ENCODE results near the gene CFAP46. TPM values are rescaled to one million over a fixed set of nuclear protein-coding genes. Genes with fewer than 3 reads are reported as not detected.

Gene CFAP46
- total RNA-seq, 3 donors from 2014 or later (not counting 1 experiment from before 2014, with no cell fraction given), result 0.35 TPM; not detected in 2

DNA sequence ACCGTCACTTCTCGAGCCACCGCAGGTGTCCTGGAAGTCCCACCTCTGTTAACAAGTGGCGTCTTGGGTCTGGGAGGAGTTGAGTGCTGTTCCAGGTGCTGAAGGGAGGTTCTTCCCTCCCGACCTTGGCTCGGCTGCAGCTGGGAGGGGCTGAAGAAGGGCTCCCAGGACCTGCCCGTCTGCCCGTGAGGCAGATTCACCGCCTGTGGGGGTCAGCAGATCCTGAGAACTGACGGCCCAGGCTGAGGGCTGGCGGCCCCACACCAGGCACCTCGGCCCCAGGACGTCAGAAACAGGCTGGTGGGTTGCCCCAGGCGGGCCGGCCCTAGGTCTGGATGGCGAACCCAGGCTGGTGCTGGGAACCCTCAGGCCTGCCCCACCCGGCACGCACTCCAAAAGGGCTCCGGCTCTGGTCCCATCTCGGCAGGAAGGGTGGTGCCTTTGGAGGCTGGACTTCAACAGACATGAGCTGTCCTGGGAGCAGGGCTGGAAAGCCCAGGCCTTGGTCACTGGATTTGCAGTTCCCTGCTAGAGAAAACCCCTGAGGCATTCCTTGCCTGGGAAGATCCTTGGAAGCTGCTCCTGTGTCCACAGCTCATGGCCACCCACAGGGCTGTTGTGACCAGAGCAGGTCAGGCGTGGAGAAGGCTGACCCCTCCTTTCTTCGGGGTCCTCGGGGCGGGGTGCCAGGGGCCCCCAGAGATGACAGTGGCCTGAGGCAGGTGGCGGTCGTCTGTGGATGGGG, 42.6 kb upstream of the CFAP46 start:
- no peaks in the 10 kb centered on the region for H3K9me3 Mint-ChIP-seq
- Histone ChIP-seq H3K9me3 (ENCODE audit: control insufficient read depth, insufficient read depth, low read length) (no peaks in the 10 kb centered on the region), H3K4me1 (ENCODE audit: control insufficient read depth, insufficient read depth, low read length) (no peaks in the 10 kb centered on the region), H3K27me3 (ENCODE audit: control insufficient read depth, insufficient read depth, low read length) (no peaks in the 10 kb centered on the region), H3K27ac (ENCODE audit: low read length) (no peak overlapping the region), H3K4me3 (ENCODE audit: low read length) (no peak overlapping the region), H3K36me3 (ENCODE audit: control insufficient read depth, insufficient read depth, low read length) (no peaks in the 10 kb centered on the region)
- DNase-seq, result no peak
- no peaks in the 10 kb centered on the region for H3K4me1 Mint-ChIP-seq
- TF ChIP-seq, protein P1, sequence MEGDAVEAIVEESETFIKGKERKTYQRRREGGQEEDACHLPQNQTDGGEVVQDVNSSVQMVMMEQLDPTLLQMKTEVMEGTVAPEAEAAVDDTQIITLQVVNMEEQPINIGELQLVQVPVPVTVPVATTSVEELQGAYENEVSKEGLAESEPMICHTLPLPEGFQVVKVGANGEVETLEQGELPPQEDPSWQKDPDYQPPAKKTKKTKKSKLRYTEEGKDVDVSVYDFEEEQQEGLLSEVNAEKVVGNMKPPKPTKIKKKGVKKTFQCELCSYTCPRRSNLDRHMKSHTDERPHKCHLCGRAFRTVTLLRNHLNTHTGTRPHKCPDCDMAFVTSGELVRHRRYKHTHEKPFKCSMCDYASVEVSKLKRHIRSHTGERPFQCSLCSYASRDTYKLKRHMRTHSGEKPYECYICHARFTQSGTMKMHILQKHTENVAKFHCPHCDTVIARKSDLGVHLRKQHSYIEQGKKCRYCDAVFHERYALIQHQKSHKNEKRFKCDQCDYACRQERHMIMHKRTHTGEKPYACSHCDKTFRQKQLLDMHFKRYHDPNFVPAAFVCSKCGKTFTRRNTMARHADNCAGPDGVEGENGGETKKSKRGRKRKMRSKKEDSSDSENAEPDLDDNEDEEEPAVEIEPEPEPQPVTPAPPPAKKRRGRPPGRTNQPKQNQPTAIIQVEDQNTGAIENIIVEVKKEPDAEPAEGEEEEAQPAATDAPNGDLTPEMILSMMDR (IDR thresholded peaks at IDR 0.05), result no peak
- no peak overlapping the region for H3K27ac Mint-ChIP-seq
- intact Hi-C loops (cut with micrococcal nuclease), result no loop called here
- no peak overlapping the region for H3K4me3 Mint-ChIP-seq
- ATAC-seq, result no peak
- H3K27me3 Mint-ChIP-seq (ENCODE audit: low read depth in 2 of 2), result no peaks in the 10 kb centered on the region
- 58% methylated on average over 26 of the region's 26 CpGs for WGBS (ENCODE audit: insufficient coverage)
- H3K36me3 Mint-ChIP-seq, result no peaks in the 10 kb centered on the region

DNA sequence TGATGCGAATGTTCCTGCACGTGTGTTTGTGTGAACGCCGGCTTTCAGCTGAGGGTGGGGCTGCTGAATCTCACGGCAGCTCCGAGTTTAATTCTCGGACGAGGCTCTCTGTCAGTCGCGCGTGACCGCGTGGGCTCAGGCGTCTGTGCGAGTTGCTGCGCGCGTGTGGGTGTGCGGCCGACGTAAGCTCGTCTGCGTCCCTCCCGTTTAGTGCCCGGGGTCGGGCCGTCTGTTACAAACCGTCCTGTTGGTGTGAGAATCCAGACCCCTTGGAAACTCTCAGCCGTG, 41.6 kb upstream of the CFAP46 start:
- no peak overlapping the region for H3K4me3 ChIP-seq (ENCODE audit: low read length)
- TF ChIP-seq, protein P1 (IDR thresholded peaks at IDR 0.05), result no peak
- H3K27me3 ChIP-seq (ENCODE audit: control insufficient read depth, insufficient read depth, low read length), result no peaks in the 10 kb centered on the region
- no peak overlapping the region for H3K27ac Mint-ChIP-seq
- no peak overlapping the region for H3K27ac ChIP-seq (ENCODE audit: low read length)
- no peak overlapping the region for H3K4me3 Mint-ChIP-seq
- ATAC-seq (no peak), DNase-seq (no peak)
- H3K36me3 ChIP-seq (ENCODE audit: control insufficient read depth, insufficient read depth, low read length), result no peaks in the 10 kb centered on the region
- intact Hi-C loops (cut with micrococcal nuclease), result no loop called here
- H3K9me3 ChIP-seq (ENCODE audit: control insufficient read depth, insufficient read depth, low read length), result no peaks in the 10 kb centered on the region
- H3K4me1 Mint-ChIP-seq, result no peaks in the 10 kb centered on the region
- H3K4me1 ChIP-seq (ENCODE audit: control insufficient read depth, insufficient read depth, low read length), result no peaks in the 10 kb centered on the region
- WGBS (ENCODE audit: insufficient coverage), result 93% methylated on average over 29 of the region's 29 CpGs
- H3K9me3 Mint-ChIP-seq, result no peaks in the 10 kb centered on the region
- H3K36me3 Mint-ChIP-seq, result no peaks in the 10 kb centered on the region
- H3K27me3 Mint-ChIP-seq (ENCODE audit: low read depth in 2 of 2), result no peaks in the 10 kb centered on the region

DNA sequence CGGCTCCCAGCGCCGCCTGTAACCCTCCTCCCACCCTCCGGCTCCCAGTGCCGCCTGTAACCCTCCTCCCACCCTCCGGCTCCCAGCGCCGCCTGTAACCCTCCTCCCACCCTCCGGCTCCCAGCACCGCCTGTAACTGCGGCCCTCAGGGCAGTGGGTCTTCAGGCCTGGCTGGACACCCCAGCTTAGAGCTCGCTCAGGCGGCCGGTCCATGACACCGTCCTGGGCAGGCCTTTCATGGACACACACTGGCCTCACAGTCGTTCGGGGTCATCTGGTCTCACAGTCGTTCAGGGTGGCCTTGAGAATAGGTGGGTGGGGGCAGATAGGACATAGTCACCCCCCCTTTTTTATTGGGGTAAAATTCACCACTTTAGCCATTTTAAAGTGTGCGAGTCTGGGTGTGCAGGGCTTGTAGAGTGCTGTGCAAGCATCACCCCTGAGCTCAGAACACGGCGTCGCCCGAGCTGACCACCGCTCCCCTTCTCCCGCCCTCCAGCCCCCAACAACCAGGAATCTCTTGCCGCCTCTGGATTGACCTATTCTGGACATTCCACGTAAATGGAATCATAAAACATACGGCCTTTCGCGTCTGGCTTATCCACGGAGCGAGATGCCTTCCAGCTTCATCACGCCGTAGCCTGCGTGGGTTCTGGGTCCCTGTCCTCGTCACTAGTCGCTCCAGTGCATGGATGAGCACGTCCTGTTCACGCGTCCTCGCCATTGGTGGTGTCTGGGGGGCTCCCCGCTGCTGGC, 41.1 kb upstream of the CFAP46 start:
- TF ChIP-seq, protein P1 (IDR thresholded peaks at IDR 0.05), result no peak
- no peak for ATAC-seq
- Histone ChIP-seq H3K27me3 (ENCODE audit: control insufficient read depth, insufficient read depth, low read length) (no peaks in the 10 kb centered on the region), H3K9me3 (ENCODE audit: control insufficient read depth, insufficient read depth, low read length) (no peaks in the 10 kb centered on the region), H3K27ac (ENCODE audit: low read length) (no peak overlapping the region), H3K4me1 (ENCODE audit: control insufficient read depth, insufficient read depth, low read length) (no peaks in the 10 kb centered on the region), H3K36me3 (ENCODE audit: control insufficient read depth, insufficient read depth, low read length) (no peaks in the 10 kb centered on the region), H3K4me3 (ENCODE audit: low read length) (no peak overlapping the region)
- Mint-ChIP-seq H3K27ac (no peak overlapping the region), H3K4me3 (no peak overlapping the region), H3K9me3 (no peaks in the 10 kb centered on the region), H3K4me1 (no peaks in the 10 kb centered on the region), H3K27me3 (ENCODE audit: low read depth in 2 of 2) (no peaks in the 10 kb centered on the region), H3K36me3 (no peaks in the 10 kb centered on the region)
- WGBS (ENCODE audit: insufficient coverage), result 91% methylated on average over 42 of the region's 42 CpGs
- no peak for DNase-seq
- intact Hi-C loops (cut with micrococcal nuclease), result no loop called here

Data from natural killer cell (primary cell).